ENCODE results near the gene RING1.

Gene RING1

DNA sequence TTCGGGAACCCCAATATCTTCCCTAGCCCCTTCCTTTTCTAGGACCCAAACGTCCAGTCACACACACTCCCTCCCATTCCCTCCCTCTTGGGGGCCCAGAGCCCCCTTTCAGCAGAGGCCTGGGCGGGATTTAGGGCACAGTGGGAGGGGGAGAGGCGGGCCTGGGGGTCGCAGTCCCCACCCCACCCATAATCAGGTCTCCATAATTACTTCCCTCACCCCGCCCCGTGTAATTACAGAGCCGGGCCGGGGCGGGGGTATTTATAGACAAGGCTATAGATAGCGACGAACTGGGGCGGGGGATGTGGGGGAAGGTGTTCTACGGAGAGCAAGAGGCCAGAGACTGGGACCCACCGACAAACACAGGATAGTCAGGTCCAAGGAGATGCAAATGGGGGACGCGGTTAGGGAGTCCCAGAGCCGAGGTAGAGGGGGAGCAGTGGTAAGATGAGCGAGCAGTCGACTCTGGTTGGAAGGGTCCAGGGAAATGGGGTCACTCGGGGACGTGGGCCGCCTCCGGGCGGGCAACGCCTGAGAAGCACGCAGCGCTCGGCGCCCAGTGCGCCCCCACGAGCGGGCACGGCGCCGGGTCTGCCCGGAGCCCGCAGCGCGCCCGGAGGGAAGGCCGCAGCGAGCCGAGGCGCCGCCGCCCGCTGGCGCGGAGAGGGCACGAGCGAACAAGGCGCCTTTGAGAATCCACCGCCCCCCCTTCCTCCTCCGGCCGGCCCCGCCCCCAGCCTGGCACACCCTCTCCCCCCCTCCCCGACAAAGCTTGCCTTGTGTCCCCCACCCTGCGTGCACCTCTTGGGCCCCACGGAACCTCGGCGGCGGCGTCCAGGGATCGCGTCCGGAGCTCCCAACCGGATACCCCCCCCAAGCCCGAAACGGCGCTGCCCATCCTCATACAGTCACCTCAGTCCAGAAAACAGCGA lies 15.4 kb upstream of the RING1 start:
- DNase-seq (ENCODE audit: low read depth in 2 of 2): no peak

DNA sequence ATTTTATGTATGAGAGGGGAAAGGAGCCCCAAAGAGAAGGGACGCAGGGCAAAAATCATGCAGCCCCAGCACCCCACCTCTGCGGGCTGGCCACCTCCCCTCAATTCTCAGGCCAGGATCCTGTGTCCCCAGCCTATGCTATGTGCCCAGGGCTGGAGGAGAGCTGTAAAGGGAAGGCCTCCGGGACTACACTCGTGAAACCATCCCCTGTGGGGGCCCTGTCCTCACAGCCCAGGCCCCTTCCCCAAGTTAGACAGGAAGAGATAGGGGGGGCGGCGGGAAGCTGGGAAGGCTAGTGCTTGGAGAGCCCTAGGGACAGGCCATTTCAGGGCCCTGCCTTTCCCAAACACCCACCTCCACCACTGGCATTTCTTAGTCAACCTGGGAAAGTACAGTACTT lies 14.7 kb upstream of the RING1 start:
- DNase-seq (ENCODE audit: low read depth in 2 of 2): no peak

DNA sequence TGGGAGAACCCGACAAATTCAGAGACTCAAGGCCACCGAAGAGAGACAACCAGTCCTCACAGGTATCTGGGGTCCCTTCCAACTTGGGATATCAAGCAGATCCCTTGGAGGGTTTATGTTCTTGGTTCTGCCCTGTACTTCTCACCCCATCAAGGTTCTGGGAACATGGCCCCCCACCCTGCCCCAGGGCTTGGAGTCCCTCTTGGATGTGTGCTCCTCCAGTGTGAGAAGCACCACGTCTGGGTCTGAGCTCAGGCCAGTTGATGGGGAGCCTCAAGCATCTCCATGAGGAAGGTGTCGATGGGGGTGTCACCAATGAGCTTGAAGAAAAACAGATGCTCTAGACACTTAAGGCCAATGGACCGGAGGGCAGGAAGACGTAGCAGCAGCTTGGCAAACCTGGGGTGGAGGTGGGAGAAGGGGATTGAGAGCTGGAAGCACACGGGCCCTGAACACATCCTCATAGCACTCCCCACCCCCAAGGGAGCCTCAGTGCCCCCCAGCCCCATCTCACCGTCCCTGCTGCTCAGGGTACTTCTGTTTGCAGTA lies 13.8 kb upstream of the RING1 start:
- DNase-seq (ENCODE audit: low read depth in 2 of 2): no peak

DNA sequence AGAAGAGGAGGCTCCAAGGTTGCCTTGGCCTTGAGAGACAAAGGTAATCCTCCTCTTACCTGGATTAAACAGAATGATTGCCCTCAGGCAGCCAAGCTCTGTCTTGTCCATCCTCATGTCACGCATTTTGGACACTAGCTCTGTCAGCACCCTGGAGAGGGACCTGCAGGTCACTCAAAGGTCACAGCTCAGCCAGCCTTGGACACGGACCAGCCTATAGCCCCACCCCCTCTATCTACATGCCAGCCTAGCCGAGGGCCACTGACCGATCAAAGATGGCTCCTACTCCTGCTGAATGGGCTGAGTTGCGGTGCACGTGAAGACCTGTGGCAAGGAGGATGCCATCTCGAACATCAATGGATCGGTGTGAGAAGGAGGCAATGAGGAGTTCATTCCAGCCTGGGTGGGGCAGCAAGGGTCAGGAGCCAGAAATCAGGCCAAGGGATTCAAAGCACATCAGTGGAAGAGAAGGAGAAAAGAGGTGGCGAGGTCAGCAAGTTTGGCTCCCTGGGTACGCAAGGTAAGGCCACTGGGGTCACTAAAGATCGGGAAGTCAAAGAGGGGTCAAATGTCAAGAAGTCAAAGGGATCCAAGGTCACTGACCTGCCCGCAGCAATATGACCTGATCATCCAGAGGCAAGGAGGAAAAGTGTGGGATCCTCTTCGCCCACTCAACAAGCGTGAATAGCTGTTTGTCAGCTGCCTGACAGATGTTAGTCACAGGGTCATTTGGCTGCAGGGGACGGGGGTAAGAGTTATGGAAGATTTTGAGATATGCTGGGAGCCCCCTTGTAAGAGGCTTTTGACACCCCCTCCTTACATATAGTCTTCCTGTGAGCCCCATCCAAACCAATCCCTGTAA lies 12.8 kb upstream of the RING1 start:
- DNase-seq (ENCODE audit: low read depth in 2 of 2): no peak

DNA sequence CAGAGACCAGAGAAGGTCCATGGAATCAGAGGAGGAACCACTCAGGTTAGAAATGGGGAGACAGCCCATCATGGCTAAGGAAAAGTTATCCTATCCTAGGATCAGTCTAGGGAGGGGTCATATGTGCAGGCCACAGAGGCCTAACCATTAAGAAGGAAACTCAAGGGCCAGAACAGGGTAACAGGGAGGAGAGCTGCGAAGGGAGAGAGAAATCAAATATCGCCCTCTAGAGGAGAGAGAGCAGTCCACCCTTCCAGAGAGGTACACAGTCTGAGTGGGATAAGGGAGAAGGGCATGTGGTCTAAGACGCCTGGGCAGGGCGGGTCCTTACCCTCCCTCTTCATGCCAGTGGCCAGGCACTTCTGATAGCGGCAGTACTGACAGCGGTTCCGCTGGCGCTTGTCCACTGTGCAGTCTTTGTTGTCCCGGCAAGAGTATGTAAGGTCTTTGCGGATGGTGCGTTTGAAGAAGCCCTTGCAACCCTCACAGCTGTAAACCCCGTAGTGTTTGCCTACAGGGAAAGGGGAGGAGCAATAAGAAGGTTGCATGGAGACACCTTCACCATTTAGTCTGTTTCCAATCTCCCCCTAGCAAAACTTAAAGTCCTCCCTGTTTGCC lies 10.8 kb upstream of the RING1 start:
- no peak for DNase-seq (ENCODE audit: low read depth in 2 of 2)

DNA sequence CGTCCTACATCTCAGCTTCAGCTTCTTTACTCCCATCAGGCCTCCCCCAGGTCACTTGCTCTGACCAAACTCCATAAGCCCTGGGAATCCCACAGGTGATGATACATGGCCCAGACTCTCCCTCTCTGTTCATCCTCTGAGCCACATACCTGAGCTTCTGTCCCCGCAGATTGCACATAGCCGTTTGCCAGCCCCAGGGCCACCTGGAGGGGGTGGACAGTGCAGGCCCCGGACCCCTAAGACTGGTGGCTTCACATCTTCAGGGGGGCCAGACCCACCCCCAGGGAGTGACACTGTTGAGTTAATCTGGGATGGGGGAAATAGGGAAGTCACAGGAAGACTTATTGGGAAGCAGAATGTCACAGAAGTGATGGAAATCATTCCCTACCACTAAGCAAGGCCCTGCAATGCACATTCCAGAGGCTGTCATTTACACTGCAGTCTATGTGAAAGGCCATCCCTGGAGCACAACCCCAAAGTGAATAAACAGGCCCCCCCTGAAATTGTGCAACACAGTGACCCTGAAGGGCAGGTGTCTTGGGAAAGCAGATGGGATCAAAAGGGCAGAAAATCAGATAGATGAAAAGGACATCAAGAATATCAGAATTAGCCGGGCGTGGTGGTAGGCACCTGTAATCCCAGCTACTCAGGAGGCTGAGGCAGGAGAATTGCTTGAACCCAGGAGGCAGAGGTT lies 10.0 kb upstream of the RING1 start:
- DNase-seq (ENCODE audit: low read depth in 2 of 2): no peak

DNA sequence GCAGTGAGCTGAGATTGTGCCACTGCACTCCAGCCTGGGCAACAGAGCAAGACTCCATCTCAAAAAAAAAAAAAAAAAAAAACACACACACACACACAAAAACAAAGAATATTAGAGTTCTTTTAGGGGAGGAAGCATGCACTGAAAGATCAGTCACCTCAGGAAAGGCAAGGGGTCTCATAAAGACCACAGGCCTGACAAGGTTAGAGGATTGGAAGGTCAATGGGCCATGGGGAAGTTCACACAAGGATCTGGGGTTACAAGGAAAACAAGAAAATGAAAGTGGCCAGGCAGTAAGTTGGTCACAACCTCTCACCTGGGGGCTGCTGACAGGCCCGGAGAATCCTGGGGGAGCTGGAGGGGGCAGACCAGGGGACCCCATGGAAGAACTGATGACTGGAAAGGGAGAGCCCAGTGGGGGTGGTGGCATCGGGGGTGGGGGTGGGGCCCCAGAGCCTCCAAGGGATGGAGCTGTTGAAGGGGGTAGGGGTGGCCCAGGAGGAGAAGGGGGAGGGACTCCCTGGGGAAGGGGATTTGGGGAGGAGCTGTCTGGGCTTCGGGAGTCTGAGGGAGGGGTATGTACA lies 9.4 kb upstream of the RING1 start:
- DNase-seq (ENCODE audit: low read depth in 2 of 2): no peak

DNA sequence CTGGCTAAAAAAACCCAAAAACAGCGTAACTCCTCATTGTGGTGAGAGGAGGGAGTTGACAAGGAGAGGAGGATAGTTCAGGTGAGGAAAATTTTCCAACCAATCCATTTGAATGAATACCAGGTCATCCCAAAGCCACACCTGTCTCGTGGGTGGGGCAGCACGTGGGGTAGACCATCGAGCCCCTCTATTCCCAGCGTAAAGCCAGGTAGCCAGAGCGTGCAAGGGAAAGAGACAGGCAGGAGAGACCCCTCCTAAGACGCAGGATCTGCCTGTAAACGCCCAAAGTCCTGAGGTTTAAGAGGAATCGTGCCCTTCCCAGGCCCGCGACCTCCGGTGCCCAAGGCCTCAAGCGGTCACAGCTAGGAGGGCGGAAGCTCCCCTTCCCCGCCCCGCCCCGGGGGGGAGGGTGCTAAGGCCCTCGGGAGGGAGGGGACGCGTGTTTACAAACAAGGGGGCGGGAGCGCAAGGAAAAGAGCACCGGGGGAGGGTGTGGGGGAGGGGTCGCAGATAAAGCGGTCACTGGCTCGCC lies 8.5 kb upstream of the RING1 start:
- peak; percentile 68 to 71 for DNase-seq (ENCODE audit: low read depth in 2 of 2)

DNA sequence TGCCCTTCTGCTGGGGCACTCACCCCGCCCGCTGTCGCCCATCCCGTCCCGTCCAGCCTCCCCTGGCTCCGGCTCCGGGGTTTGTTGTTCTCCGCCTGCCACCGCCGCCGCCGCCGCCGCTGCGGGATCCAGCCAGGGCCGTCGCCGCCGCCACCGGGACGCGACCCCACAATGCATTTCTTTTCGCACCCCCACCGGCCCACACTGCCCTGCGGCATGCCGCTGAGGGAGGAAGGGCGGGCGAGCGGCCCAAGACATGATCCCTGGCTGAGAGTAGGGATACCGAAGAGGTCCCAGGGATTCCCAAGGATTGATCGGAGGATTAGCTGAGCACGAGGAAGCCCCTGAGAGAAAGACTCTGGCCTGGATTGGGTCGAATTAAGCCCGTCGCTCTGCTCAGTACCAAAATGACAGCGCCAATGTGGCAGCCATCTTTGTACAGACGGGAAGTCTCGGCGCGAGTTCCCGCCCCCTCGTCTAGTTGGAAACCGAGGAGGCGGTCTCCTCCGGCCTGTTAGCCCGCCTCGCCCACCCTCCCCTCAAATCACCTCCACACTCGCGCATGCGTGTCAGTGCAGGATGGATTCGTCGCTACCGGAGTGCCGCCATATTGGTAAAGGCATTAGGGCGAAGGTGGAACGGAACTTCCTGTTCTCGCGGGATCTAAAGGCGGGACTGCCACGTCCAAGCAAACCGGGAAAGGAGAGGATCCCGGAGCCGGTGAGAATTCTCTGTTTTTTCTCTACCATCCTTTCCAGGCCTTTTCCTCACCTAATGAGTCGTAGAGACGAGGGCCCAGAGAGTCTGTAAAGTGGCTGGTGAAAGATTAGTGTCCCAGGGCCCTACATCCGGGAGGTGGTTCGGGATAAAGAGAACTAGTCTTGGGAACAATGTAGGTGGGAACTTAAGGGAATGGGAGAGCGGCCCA lies 7.8 kb upstream of the RING1 start, which contains the start of the genes RXRB and SLC39A7:
RXRB (minus strand) TSS at position 447 of the 928 bp plus-strand sequence; CDS start at position 258, 189 bp downstream.
SLC39A7 (plus strand) TSS at position 649 of the 928 bp plus-strand sequence. CDS start 379 bp downstream, outside the sequence.
- DNase-seq (ENCODE audit: low read depth in 2 of 2): peak; percentile 98

DNA sequence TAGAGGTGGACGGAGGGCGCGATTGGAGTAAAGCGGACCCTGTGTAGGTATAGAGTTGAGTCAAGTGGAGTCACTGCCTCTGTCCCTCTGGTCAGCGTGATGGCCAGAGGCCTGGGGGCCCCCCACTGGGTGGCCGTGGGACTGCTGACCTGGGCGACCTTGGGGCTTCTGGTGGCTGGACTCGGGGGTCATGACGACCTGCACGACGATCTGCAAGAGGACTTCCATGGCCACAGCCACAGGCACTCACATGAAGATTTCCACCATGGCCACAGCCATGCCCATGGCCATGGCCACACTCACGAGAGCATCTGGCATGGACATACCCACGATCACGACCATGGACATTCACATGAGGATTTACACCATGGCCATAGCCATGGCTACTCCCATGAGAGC lies 7.2 kb upstream of the RING1 start:
- DNase-seq (ENCODE audit: low read depth in 2 of 2): no peak

DNA sequence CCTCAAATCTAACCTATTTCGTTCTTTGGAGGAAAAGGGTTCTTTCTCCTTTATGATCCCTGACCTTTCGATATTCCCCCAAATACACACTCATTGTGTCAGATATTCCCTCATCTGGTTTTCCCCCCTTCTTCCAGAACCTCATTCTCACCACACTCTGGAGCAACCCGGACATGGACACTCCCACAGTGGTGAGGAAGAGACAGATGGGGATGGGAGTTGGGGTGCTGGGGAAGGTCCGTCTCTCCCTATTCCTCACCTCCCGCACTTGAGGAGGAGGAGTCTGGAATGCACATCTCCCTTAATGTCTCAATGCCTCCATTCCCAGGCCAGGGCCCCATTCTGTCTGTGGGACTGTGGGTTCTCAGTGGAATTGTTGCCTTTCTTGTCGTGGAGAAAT lies 6.4 kb upstream of the RING1 start:
- DNase-seq (ENCODE audit: low read depth in 2 of 2): no peak

DNA sequence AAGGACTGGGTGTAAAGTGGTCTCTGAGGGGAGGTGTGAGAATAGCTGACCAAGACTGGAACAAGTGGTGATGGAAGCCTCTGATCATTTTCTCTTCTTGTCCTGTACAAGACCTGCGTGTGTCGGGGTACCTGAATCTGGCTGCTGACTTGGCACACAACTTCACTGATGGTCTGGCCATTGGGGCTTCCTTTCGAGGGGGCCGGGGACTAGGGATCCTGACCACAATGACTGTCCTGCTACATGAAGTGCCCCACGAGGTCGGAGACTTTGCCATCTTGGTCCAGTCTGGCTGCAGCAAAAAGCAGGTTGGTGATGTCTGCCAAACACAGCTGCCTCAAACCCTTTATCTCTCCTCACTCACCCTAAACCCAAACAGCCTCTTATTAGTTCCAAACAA lies 5.5 kb upstream of the RING1 start:
- DNase-seq (ENCODE audit: low read depth in 2 of 2): no peak

DNA sequence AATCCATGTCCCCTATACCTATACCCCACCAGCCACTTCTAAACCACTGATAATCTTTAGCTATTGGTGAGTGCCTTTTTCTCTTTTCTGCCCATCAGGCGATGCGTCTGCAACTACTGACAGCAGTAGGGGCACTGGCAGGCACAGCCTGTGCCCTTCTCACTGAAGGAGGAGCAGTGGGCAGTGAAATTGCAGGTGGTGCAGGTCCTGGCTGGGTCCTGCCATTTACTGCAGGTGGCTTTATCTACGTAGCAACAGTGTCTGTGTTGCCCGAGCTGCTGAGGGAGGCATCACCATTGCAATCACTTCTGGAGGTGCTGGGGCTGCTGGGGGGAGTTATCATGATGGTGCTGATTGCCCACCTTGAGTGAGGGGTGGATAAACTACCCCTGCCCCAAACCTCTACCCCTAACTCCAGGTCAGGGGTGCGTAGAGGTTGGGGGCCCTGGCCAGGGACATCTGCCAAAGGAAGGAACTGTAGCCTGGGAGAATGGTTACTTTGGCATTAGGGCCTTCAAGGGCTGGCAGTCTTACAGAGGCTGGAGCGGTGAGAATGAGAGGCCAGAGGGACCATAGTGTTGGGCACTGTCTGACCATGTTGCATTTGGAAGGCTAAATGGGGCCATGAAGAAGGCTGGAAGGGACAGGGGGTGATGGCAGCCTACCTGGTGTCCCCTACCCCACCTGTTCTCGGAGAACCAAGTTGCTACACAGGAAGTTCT lies 4.7 kb upstream of the RING1 start:
- DNase-seq (ENCODE audit: low read depth in 2 of 2): no peak

DNA sequence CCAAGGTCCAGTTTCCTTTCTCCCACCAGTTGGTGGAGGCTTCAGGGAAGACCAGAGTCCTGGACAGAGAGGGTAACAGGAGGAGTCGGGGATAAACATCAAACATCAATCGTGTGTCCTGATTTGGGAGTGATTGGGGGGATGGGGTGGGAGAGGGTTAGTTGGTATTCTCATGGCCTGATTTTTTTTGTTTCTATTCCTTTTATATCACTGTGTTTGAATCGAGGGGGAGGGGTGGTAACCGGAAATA lies 4.2 kb upstream of the RING1 start:
- no peak for DNase-seq (ENCODE audit: low read depth in 2 of 2)

DNA sequence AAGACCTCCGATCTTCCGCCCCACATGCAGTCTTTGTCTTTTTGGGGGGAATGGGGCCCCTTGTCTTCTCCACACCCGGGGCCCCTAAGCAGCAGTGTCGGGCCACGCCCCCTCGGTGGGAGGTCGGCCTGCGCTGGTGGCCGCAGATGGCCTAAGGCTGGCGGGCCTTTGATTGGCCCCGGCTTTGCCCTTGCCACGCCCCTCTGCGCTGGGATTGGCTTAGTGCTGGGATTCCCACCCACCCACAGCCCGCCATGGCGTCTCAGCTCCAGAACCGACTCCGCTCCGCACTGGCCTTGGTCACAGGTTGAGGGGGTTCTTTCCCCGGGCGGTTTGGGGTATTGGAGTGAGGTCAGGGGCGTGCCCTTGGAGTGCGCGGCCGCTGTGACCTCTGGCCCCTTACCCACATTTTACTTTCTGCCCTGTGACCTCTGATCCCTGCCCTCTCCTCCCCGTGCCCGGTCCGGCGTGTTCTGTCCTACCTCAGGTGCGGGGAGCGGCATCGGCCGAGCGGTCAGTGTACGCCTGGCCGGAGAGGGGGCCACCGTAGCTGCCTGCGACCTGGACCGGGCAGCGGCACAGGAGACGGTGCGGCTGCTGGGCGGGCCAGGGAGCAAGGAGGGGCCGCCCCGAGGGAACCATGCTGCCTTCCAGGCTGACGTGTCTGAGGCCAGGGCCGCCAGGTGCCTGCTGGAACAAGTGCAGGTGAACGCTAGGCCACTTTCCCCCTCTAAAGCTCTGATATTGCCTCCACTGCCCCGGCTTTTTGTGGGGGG lies 3.7 kb upstream of the RING1 start, which contains the start of gene HSD17B8:
HSD17B8 (plus strand) TSS at position 241 of the 776 bp plus-strand sequence; CDS start at position 255, 14 bp downstream.
- DNase-seq (ENCODE audit: low read depth in 2 of 2): peak; percentile 94 to 96

DNA sequence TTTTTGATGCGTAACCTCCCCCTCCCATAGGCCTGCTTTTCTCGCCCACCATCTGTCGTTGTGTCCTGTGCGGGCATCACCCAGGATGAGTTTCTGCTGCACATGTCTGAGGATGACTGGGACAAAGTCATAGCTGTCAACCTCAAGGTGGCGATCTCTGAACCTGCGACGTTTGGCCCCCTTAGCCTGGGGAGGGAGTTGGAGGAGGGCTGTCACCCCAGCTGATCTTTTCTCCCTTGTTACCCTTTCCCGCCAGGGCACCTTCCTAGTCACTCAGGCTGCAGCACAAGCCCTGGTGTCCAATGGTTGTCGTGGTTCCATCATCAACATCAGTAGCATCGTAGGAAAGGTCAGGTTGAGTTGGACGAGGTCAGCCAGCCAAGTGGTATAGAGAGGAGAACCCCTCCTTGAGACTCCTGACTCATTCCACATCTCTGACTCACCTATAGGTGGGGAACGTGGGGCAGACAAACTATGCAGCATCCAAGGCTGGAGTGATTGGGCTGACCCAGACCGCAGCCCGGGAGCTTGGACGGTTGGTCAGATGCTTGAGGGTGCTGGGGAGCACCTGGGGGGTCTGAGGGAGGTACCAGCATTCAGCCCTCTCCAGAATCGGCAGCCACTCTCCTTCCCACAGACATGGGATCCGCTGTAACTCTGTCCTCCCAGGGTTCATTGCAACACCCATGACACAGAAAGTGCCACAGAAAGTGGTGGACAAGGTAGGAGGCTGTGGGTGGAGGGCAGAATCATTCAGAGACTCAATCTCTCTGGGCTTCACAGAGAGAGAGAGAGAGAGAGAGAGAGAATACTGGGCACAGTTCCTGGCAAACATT lies 2.9 kb upstream of the RING1 start:
- peak; percentile 34 to 47 for DNase-seq (ENCODE audit: low read depth in 2 of 2)

Measured in stimulated activated CD8-positive, alpha-beta memory T cell treated with anti-CD3 and anti-CD28 coated beads, Interleukin-2, amount 100 ng/mL, for 48 hours (primary cell).